Measurements from ENCODE around the gene SLC35G4.

The SLC35G4 gene

GRCh38 chr18:11657554-11657953, 48.2 kb downstream of the SLC35G4 start:
- H3K27ac ChIP-seq (ENCODE audit: low read depth, low read length, poor library complexity, severe bottlenecking), result no peak overlapping the region
- peaks cover 9% of the 10 kb centered on the region for H3K27me3 ChIP-seq (ENCODE audit: insufficient read depth, low read length)
- H3K9me3 ChIP-seq (ENCODE audit: low read length), result no peaks in the 10 kb centered on the region
- H3F3A ChIP-seq (ENCODE audit: insufficient read depth, low read length), result no peaks in the 10 kb centered on the region
- no peak overlapping the region for H3K9ac ChIP-seq (ENCODE audit: low read length)
- no peaks in the 10 kb centered on the region for H3K9me2 ChIP-seq (ENCODE audit: low read depth, low read length)
- H2AFZ ChIP-seq (ENCODE audit: low read length), result no peak overlapping the region
- TF ChIP-seq EZH2 (IDR thresholded peaks at IDR 0.05; ENCODE audit: borderline replicate concordance, low read length) (no peak), CTCF (IDR thresholded peaks at IDR 0.05; ENCODE audit: low read length) (no peak)
- H3K4me3 ChIP-seq (ENCODE audit: low read depth, low read length, poor library complexity, severe bottlenecking), result no peak overlapping the region
- no peaks in the 10 kb centered on the region for H3K36me3 ChIP-seq (ENCODE audit: insufficient read depth, low read length)
- H3K79me2 ChIP-seq (ENCODE audit: insufficient read depth, low read length), result no peaks in the 10 kb centered on the region
- H4K20me1 ChIP-seq (ENCODE audit: insufficient read depth, low read length), result no peaks in the 10 kb centered on the region
- H3K4me2 ChIP-seq (ENCODE audit: low read length), result no peak overlapping the region
- H3K4me1 ChIP-seq (ENCODE audit: insufficient read depth, low read length, severe bottlenecking), result no peaks in the 10 kb centered on the region

DNA sequence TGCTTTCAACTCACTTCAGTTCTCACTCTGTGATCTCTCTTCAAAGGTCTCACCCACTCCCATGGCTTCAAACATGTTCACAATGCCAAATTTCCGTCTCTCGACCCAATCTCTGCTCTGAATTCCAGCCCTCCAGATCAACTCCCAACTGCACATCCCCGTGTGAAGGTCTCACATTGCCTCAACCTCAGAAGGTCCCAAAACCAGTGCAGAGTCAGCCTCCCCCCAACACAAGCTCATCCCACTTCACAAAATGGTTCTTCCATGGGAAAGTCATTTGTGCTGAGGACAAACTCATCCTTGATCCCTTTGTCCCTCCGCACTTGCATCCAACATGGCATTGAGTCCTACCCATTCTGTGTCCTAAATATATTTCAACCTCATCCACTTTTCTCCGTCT, 48.6 kb downstream of the SLC35G4 start:
- Histone ChIP-seq H3K9ac (ENCODE audit: low read length) (no peak overlapping the region), H3K4me1 (ENCODE audit: insufficient read depth, low read length, severe bottlenecking) (no peaks in the 10 kb centered on the region), H4K20me1 (ENCODE audit: insufficient read depth, low read length) (no peaks in the 10 kb centered on the region), H3K27ac (ENCODE audit: low read depth, low read length, poor library complexity, severe bottlenecking) (no peak overlapping the region), H3K79me2 (ENCODE audit: insufficient read depth, low read length) (no peaks in the 10 kb centered on the region), H3F3A (ENCODE audit: insufficient read depth, low read length) (no peaks in the 10 kb centered on the region), H3K4me3 (ENCODE audit: low read depth, low read length, poor library complexity, severe bottlenecking) (no peak overlapping the region), H2AFZ (ENCODE audit: low read length) (no peak overlapping the region), H3K9me3 (ENCODE audit: low read length) (no peaks in the 10 kb centered on the region), H3K9me2 (ENCODE audit: low read depth, low read length) (no peaks in the 10 kb centered on the region), H3K36me3 (ENCODE audit: insufficient read depth, low read length) (no peaks in the 10 kb centered on the region), H3K27me3 (ENCODE audit: insufficient read depth, low read length) (peaks cover 9% of the 10 kb centered on the region), H3K4me2 (ENCODE audit: low read length) (no peak overlapping the region)
- TF ChIP-seq EZH2 (IDR thresholded peaks at IDR 0.05; ENCODE audit: borderline replicate concordance, low read length) (no peak), CTCF (IDR thresholded peaks at IDR 0.05; ENCODE audit: low read length) (no peak)

DNA sequence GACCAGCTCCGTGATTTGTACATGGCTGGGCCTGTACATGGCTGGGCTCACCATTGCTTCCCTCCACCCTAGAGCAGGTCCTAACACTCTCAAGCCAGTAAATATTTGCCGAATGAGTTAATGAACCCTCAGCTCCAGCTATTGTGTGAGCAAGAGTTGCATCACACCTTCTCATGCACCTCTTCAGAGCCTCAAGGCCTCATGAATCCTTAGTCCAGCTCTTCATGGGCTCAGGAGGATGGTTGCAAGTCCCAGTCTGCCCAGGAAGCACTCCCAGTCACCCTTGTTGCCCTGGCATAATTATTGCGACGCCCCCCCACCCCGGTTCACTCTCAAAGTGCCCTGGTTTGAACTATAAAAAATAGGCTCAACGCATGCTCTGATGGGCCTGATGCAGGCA, 49.6 kb downstream of the SLC35G4 start:
- H3K9me3 ChIP-seq (ENCODE audit: low read length), result no peaks in the 10 kb centered on the region
- peaks cover 9% of the 10 kb centered on the region for H3K27me3 ChIP-seq (ENCODE audit: insufficient read depth, low read length)
- no peaks in the 10 kb centered on the region for H3F3A ChIP-seq (ENCODE audit: insufficient read depth, low read length)
- no peak overlapping the region for H2AFZ ChIP-seq (ENCODE audit: low read length)
- no peaks in the 10 kb centered on the region for H3K36me3 ChIP-seq (ENCODE audit: insufficient read depth, low read length)
- no peak overlapping the region for H3K27ac ChIP-seq (ENCODE audit: low read depth, low read length, poor library complexity, severe bottlenecking)
- no peaks in the 10 kb centered on the region for H3K9me2 ChIP-seq (ENCODE audit: low read depth, low read length)
- H4K20me1 ChIP-seq (ENCODE audit: insufficient read depth, low read length), result no peaks in the 10 kb centered on the region
- TF ChIP-seq EZH2 (IDR thresholded peaks at IDR 0.05; ENCODE audit: borderline replicate concordance, low read length) (no peak), CTCF (IDR thresholded peaks at IDR 0.05; ENCODE audit: low read length) (no peak)
- no peak overlapping the region for H3K4me2 ChIP-seq (ENCODE audit: low read length)
- no peaks in the 10 kb centered on the region for H3K79me2 ChIP-seq (ENCODE audit: insufficient read depth, low read length)
- H3K9ac ChIP-seq (ENCODE audit: low read length), result no peak overlapping the region
- no peaks in the 10 kb centered on the region for H3K4me1 ChIP-seq (ENCODE audit: insufficient read depth, low read length, severe bottlenecking)
- H3K4me3 ChIP-seq (ENCODE audit: low read depth, low read length, poor library complexity, severe bottlenecking), result no peak overlapping the region

Measured in OCI-LY1 (cell line).